NCI-H524 treated with DMSO at 0.1 percent for 48 hours (cell line): ENCODE results near the gene ARPC1A.
A peak's percentile ranks its signal among the peaks of the same experiment; 100 is the strongest.

ENCODE experiments used
- DNase-seq: peaks from one replicate; lab custom pipeline; 2025; lab: John Stamatoyannopoulos, UW

Gene ARPC1A

DNA sequence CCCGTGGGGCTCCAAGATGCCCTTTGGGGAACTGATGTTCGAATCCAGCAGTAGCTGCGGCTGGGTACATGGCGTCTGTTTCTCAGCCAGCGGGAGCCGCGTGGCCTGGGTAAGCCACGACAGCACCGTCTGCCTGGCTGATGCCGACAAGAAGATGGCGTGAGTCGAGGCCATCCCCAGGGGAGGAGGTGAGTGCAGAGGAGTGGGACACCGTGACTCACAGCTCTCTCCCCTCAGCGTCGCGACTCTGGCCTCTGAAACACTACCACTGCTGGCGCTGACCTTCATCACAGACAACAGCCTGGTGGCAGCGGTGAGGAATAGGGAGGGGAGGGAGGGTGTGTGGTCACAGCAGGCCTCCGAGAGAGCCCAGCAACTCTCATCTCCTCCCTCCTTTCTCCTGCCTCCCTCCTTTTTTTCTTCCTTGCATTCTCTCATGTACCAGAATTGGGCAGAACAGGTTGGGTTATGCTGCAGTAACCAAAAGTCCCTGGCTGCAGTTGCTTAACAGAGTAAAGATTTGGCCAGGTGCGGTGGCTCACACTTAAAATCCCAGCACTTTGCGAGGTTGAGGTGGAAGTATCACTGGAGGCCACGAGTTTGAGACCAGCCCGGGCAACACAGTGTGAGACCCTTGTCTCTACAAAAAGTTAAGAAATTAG is 65.4 kb downstream of the ARPC1A start:
- DNase-seq, result no peak

GRCh38 chr7:99392046-99392445 is 66.3 kb downstream of the ARPC1A start:
- no peak for DNase-seq

DNA sequence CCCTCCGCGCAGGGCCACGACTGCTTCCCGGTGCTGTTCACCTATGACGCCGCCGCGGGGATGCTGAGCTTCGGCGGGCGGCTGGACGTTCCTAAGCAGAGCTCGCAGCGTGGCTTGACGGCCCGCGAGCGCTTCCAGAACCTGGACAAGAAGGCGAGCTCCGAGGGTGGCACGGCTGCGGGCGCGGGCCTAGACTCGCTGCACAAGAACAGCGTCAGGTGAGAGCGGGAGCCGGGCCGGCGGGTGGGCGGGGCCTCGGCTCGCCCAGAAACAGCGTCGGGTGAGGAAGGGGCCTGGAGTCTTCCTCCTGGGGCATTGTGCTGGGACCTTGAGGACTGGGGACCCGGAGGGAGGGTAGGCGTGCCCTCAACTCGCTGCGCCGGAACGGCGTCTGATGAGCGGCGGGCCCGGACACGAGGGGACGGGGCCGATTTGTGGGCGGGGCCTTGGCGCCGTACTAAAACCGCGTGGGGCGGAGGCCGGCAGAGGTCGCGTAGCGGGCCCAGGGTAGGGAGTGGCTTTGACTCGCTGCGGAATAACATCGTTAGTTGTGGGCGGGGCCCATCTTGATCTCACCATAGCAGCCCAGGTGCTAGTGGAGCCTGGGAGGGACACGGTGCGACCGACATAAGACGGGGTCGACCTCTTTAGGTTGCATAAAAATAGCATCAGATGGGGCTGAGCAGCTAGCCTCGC is 67.1 kb downstream of the ARPC1A start:
- DNase-seq, result peak; percentile 37

GRCh38 chr7:99393355-99394187 is 67.9 kb downstream of the ARPC1A start:
- no peak for DNase-seq

GRCh38 chr7:99394188-99394502 is 68.4 kb downstream of the ARPC1A start:
- no peak for DNase-seq

GRCh38 chr7:99395616-99396327 is 70.1 kb downstream of the ARPC1A start:
- no peak for DNase-seq

GRCh38 chr7:99396418-99397296 is 71.0 kb downstream of the ARPC1A start:
- no peak for DNase-seq

GRCh38 chr7:99397297-99397983 is 71.7 kb downstream of the ARPC1A start:
- no peak for DNase-seq

DNA sequence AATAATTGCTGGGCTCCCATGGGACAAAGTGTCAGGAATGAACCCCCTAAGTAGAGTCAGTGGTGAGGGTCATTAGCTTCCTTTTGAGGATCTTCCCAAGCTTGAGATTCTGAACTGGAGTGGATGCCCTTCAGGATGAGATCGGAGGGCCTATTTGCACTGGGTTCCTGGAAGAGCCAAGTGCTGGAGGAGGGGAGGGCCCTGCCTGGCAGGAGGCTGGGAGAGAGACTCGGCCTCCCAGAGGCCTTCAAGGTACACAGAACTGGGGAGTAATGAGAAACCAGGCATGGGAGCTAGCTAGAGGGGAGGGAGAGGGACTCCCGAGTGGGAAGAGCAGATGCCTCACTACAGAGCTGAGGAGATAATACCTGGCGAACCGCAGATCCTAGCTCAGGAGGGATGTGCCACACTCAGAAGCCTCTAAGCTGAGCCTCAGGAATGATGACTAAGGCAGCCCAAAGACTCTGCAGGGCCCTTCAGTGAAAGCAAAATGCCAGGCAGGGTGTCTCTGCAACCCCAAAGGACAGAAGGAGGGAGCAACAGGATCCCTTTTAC is 73.3 kb downstream of the ARPC1A start:
- no peak for DNase-seq

GRCh38 chr7:99399597-99399996 is 73.9 kb downstream of the ARPC1A start:
- DNase-seq, result no peak

GRCh38 chr7:99402854-99403253 is 77.2 kb downstream of the ARPC1A start:
- DNase-seq, result no peak

GRCh38 chr7:99403764-99404163 is 78.1 kb downstream of the ARPC1A start:
- no peak for DNase-seq

DNA sequence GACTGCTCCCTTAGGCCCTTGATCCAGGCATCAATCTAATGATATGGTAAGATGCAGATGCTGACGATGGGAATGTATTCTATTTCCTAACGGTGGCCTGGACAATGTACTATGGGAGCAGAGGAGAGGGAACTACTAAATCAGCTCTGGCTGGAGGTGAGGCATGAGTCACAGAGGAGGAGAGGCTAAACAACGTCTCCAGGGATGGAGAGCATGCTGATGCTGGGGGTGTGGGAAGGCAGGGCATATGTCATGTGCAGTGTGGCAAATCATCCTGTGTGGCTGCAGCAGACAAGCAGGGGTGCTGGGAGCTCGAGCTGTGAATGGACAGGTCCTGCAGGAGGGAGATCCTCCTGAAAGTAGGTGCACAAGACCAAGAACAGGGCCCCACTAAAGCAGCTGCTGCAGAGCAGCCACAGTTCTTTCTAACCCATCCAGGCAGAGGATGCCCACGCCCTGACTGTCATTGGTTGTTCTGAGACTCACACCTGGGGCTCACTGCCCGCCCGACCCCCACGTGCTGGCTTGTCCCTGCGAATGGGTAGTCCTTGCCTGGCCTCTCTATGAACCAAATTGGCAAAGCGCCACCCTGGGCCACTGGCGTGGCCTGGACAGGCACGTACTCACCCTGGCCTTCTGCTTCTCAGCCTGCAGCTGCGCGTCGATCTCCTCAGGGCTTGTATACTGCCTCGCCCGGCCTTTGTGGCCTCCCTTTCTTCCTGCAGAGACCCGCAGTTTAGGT is 78.7 kb downstream of the ARPC1A start:
- no peak for DNase-seq

- DNase-seq, result no peak
These were observed 79.3 kb downstream of the ARPC1A start for GRCh38 chr7:99404977-99405320.

GRCh38 chr7:99406557-99406956 is 80.9 kb downstream of the ARPC1A start:
- no peak for DNase-seq

GRCh38 chr7:99407872-99408378 is 82.2 kb downstream of the ARPC1A start:
- DNase-seq, result no peak

GRCh38 chr7:99408379-99409191 is 82.9 kb downstream of the ARPC1A start, which contains the start of the genes BUD31 and PDAP1:
Gene BUD31 (plus strand): TSS chr7:99408969. CDS start chr7:99411093, 2,124 bp downstream.
Gene PDAP1 (minus strand): TSS chr7:99408597. CDS start chr7:99408548, 49 bp downstream.
- DNase-seq, result peak; percentile 85

DNA sequence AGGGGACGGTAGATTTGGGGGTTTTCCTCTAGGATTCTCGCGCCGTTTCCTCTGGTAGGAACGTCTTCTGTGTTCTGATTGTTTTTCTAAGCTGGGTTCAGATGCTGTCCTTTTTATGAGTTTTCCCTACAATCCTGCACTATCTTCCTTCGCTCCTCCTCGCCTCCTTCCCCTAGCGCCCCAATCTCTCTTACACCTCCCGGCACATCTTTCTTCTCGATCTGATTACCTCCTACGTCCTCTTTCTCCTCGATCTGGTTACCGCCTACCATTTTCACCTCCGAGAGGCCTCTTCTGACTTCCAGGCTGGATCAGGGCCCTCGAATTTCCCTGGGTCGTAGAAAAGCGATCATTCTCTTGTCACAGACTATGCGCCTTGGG is 83.5 kb downstream of the ARPC1A start:
- DNase-seq, result no peak

DNA sequence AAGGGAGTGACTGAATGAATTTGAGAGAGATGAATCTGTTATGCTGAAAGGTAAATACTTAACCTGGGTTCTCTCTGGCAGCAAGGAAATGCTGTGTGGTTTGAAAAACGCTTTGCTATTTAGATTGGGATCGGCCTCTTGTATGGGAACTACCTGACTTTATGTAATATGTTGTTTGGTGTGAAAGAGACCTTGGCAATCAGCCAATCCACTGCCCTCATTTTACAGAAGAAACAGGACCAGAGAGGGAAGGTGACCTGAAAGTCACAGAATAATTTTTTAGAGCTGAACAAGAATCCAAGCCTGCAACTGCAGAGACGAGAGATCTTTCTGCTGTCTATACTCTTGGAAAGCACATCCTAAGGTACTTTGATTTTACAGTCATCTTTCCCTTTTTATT is 84.1 kb downstream of the ARPC1A start:
- no peak for DNase-seq
